ENCODE measurements around the gene RALBP1.
A peak's percentile ranks its signal among the peaks of the same experiment; 100 is the strongest.
"Not testable (repeated sequence)": the region's sequence is repeated elsewhere in the genome, so short reads cannot be mapped to it uniquely, and the experiment has no call there.

The RALBP1 gene

GRCh38 chr18:9455718-9456511 lies 19.4 kb upstream of the RALBP1 start:
- Histone ChIP-seq H3K4me1 (ENCODE audit: control insufficient read depth, insufficient read depth, low read length) (no peaks in the 10 kb centered on the region), H3K4me3 (ENCODE audit: low read depth, low read length) (no peak overlapping the region), H3K27me3 (ENCODE audit: control insufficient read depth, insufficient read depth, low read length) (no peaks in the 10 kb centered on the region), H3K9ac (ENCODE audit: low read depth, low read length) (no peak overlapping the region), H3K9me3 (ENCODE audit: control insufficient read depth, insufficient read depth, low read length) (no peaks in the 10 kb centered on the region), H3K36me3 (ENCODE audit: control insufficient read depth, insufficient read depth, low read length) (no peaks in the 10 kb centered on the region)

GRCh38 chr18:9466127-9466526 lies 9.2 kb upstream of the RALBP1 start:
- Histone ChIP-seq H3K9ac (ENCODE audit: low read depth, low read length) (no peak overlapping the region), H3K36me3 (ENCODE audit: control insufficient read depth, insufficient read depth, low read length) (no peaks in the 10 kb centered on the region), H3K27me3 (ENCODE audit: control insufficient read depth, insufficient read depth, low read length) (no peaks in the 10 kb centered on the region)

DNA sequence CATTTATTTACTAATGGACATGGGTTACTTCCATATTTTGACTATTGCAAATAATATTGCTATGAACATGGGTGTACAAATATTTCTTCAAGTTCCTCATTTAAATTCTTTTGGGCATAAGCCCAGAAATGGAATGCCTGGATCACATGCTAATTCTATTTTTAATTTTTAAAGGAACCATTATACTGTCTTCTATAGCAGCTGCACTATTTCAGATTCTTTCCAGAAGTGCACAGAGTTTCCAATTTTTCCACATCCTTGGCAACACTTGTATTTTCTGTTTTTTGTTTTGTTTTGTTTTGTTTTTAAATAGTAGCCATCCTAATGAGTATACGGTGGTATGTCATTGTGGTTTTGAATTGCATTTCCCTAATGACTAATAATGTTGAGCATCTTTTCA lies 8.5 kb upstream of the RALBP1 start:
- H3K9me3 ChIP-seq (ENCODE audit: control insufficient read depth, insufficient read depth, low read length): no peaks in the 10 kb centered on the region

More at GRCh38 chr18:9466127-9466526, 9.2 kb upstream of the RALBP1 start:
- Histone ChIP-seq H3K9me3 (ENCODE audit: control insufficient read depth, insufficient read depth, low read length) (no peaks in the 10 kb centered on the region), H3K4me1 (ENCODE audit: control insufficient read depth, insufficient read depth, low read length) (no peaks in the 10 kb centered on the region), H3K4me3 (ENCODE audit: low read depth, low read length) (no peak overlapping the region)

GRCh38 chr18:9468998-9469397 lies 6.3 kb upstream of the RALBP1 start:
- no peaks in the 10 kb centered on the region for H3K27me3 ChIP-seq (ENCODE audit: control insufficient read depth, insufficient read depth, low read length)
- no peak overlapping the region for H3K9ac ChIP-seq (ENCODE audit: low read depth, low read length)
- no peaks in the 10 kb centered on the region for H3K36me3 ChIP-seq (ENCODE audit: control insufficient read depth, insufficient read depth, low read length)
- H3K4me3 ChIP-seq (ENCODE audit: low read depth, low read length): no peak overlapping the region
- H3K9me3 ChIP-seq (ENCODE audit: control insufficient read depth, insufficient read depth, low read length): no peaks in the 10 kb centered on the region
- H3K4me1 ChIP-seq (ENCODE audit: control insufficient read depth, insufficient read depth, low read length): no peaks in the 10 kb centered on the region

More for the DNA sequence above, 8.5 kb upstream of the RALBP1 start:
- no peaks in the 10 kb centered on the region for H3K4me1 ChIP-seq (ENCODE audit: control insufficient read depth, insufficient read depth, low read length)
- no peaks in the 10 kb centered on the region for H3K27me3 ChIP-seq (ENCODE audit: control insufficient read depth, insufficient read depth, low read length)
- no peaks in the 10 kb centered on the region for H3K36me3 ChIP-seq (ENCODE audit: control insufficient read depth, insufficient read depth, low read length)
- H3K4me3 ChIP-seq (ENCODE audit: low read depth, low read length): no peak overlapping the region
- no peak overlapping the region for H3K9ac ChIP-seq (ENCODE audit: low read depth, low read length)

DNA sequence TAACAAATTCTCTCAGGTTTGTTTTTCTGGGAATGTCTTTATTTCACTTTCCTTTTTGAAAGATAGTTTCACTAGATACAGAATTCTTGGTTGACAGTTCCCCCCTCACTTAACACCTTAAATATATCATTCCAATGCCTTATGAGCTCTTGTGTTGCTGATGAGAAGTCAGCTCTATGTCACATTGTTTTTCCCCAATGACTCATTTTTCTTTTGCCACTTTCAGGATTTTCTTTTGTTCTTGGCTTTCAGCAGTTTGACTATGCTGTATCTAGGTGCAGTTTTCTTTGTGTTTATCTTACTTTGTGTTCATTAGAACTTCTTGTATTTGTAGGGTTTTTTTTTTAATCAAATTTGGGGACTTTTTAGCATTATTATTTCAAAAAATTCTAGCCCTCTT lies 5.6 kb upstream of the RALBP1 start:
- Histone ChIP-seq H3K27me3 (ENCODE audit: control insufficient read depth, insufficient read depth, low read length) (no peaks in the 10 kb centered on the region), H3K9me3 (ENCODE audit: control insufficient read depth, insufficient read depth, low read length) (no peaks in the 10 kb centered on the region), H3K4me3 (ENCODE audit: low read depth, low read length) (no peak overlapping the region), H3K4me1 (ENCODE audit: control insufficient read depth, insufficient read depth, low read length) (no peaks in the 10 kb centered on the region), H3K9ac (ENCODE audit: low read depth, low read length) (no peak overlapping the region), H3K36me3 (ENCODE audit: control insufficient read depth, insufficient read depth, low read length) (no peaks in the 10 kb centered on the region)

DNA sequence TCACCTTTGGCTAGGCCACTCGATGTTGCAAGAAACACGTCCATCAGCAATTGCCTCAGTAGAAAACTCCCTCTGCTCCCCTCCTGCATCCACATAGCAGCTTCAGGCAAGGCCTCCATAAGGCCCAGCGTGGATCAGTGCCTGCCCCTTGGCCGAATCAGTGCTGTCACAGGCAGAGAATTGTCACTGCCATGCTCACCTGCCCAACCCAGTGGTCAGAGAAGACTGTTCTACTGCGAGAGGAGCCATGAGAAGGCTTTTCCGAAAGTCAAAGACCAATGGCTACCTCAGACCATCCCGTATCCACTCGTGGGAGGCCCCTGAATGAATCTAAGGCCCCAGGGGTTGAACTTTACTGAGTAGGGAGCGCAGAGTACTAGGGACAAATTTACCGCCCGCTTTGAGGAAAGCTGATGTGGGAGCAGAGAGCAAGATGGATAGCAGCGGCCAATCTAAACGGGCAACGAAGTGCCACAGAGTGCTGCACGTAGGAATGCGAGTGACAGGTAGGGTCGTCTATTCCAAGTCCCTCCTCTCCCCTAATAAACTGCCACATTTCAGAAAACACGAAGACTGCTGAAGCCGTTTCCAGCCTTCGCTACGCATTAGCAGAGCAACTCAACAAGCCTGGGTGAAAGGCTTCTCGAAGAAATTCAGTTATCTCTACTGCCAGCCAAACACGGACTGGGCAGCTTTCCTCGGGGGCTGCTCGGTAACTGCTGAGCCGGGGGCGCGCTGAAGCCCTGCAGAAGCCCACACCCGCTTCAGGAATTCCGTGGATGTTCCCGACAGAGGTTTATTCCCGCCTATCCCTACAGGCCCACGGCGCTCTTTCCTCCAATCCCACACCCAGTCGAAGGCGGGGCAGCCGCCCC lies 968 bp upstream of the RALBP1 start:
- Histone ChIP-seq H3K36me3 (ENCODE audit: control insufficient read depth, insufficient read depth, low read length) (peaks cover 2% of the 10 kb centered on the region), H3K4me1 (ENCODE audit: control insufficient read depth, insufficient read depth, low read length) (peaks cover 3% of the 10 kb centered on the region), H3K9me3 (ENCODE audit: control insufficient read depth, insufficient read depth, low read length) (no peaks in the 10 kb centered on the region), H3K27me3 (ENCODE audit: control insufficient read depth, insufficient read depth, low read length) (no peaks in the 10 kb centered on the region), H3K9ac (ENCODE audit: low read depth, low read length) (peak overlapping the region; percentile 77), H3K4me3 (ENCODE audit: low read depth, low read length) (peak overlapping the region; percentile 91)

- Histone ChIP-seq H3K27me3 (ENCODE audit: control insufficient read depth, insufficient read depth, low read length) (no peaks in the 10 kb centered on the region), H3K4me3 (ENCODE audit: low read depth, low read length) (peak overlapping the region; percentile 91), H3K9ac (ENCODE audit: low read depth, low read length) (peak overlapping the region; percentile 84), H3K36me3 (ENCODE audit: control insufficient read depth, insufficient read depth, low read length) (peaks cover 2% of the 10 kb centered on the region), H3K9me3 (ENCODE audit: control insufficient read depth, insufficient read depth, low read length) (no peaks in the 10 kb centered on the region), H3K4me1 (ENCODE audit: control insufficient read depth, insufficient read depth, low read length) (peaks cover 3% of the 10 kb centered on the region)
Observed at GRCh38 chr18:9475643-9476591, 604 bp downstream of the RALBP1 start.

GRCh38 chr18:9476949-9477348 lies 1.6 kb downstream of the RALBP1 start:
- not testable (repeated sequence) for H3K4me1 ChIP-seq (ENCODE audit: control insufficient read depth, insufficient read depth, low read length); H3K27me3 ChIP-seq (ENCODE audit: control insufficient read depth, insufficient read depth, low read length); H3K9me3 ChIP-seq (ENCODE audit: control insufficient read depth, insufficient read depth, low read length); H3K9ac ChIP-seq (ENCODE audit: low read depth, low read length); H3K36me3 ChIP-seq (ENCODE audit: control insufficient read depth, insufficient read depth, low read length); H3K4me3 ChIP-seq (ENCODE audit: low read depth, low read length)

- H3K27me3 ChIP-seq (ENCODE audit: control insufficient read depth, insufficient read depth, low read length): no peaks in the 10 kb centered on the region
- no peak overlapping the region for H3K9ac ChIP-seq (ENCODE audit: low read depth, low read length)
Observed at GRCh38 chr18:9477509-9477908, 2.2 kb downstream of the RALBP1 start.

GRCh38 chr18:9478545-9478944 lies 3.2 kb downstream of the RALBP1 start:
- Histone ChIP-seq H3K9me3 (ENCODE audit: control insufficient read depth, insufficient read depth, low read length) (no peaks in the 10 kb centered on the region), H3K9ac (ENCODE audit: low read depth, low read length) (no peak overlapping the region), H3K36me3 (ENCODE audit: control insufficient read depth, insufficient read depth, low read length) (peaks cover 2% of the 10 kb centered on the region), H3K27me3 (ENCODE audit: control insufficient read depth, insufficient read depth, low read length) (no peaks in the 10 kb centered on the region), H3K4me1 (ENCODE audit: control insufficient read depth, insufficient read depth, low read length) (peaks cover 3% of the 10 kb centered on the region), H3K4me3 (ENCODE audit: low read depth, low read length) (no peak overlapping the region)

More at GRCh38 chr18:9477509-9477908, 2.2 kb downstream of the RALBP1 start:
- Histone ChIP-seq H3K4me3 (ENCODE audit: low read depth, low read length) (no peak overlapping the region), H3K36me3 (ENCODE audit: control insufficient read depth, insufficient read depth, low read length) (peaks cover 2% of the 10 kb centered on the region), H3K4me1 (ENCODE audit: control insufficient read depth, insufficient read depth, low read length) (peaks cover 3% of the 10 kb centered on the region), H3K9me3 (ENCODE audit: control insufficient read depth, insufficient read depth, low read length) (no peaks in the 10 kb centered on the region)

- H3K4me3 ChIP-seq (ENCODE audit: low read depth, low read length): no peak overlapping the region
- H3K4me1 ChIP-seq (ENCODE audit: control insufficient read depth, insufficient read depth, low read length): no peaks in the 10 kb centered on the region
- no peaks in the 10 kb centered on the region for H3K36me3 ChIP-seq (ENCODE audit: control insufficient read depth, insufficient read depth, low read length)
- H3K27me3 ChIP-seq (ENCODE audit: control insufficient read depth, insufficient read depth, low read length): no peaks in the 10 kb centered on the region
- H3K9me3 ChIP-seq (ENCODE audit: control insufficient read depth, insufficient read depth, low read length): no peaks in the 10 kb centered on the region
- H3K9ac ChIP-seq (ENCODE audit: low read depth, low read length): no peak overlapping the region
Observed at GRCh38 chr18:9482790-9483189, 7.5 kb downstream of the RALBP1 start.
